ENCODE data around the gene RASL10A.

RASL10A gene

DNA sequence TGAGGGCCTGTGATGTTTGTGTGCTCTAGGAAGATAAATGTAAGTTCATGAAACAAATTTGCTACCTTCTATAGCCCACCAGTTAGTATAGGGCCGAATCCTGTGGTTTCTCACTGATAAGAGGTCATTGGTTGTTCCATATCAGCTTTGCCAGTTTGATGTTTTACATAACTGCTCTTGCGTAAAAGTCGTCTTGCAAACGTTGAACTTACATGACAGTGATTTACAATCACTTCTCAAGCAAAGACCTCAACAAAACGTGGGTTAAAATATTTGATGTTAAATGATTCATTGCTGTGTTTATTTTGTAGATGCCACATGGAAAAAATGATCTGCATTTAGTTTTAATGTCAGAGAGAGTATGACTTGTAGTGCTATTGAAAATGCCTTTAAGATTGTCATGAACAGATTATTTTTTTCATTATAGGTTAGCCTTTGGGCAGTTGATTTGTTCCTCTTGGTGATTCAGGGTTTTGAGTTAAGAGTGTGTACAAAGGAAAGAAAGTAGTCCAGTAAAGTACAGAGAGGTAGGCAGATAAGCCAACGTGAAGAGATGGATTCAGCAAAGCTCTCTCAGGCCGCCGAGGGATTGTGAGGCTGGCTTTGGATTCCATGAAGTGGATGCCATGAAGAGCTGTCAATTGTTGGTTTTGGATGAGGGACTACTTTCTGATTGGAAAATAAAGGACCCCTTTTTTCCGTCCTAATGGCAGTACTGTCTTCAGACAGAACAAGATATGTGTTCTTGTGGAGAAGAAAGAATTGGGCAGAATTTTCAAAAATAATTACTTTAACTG is 44.8 kb downstream of the RASL10A start:
- no peak for DNase-seq (ENCODE audit: low read depth in 2 of 2, low spot score in 1 of 2)

GRCh38 chr22:29269731-29270474 is 45.6 kb downstream of the RASL10A start:
- no peak for DNase-seq (ENCODE audit: low read depth in 2 of 2, low spot score in 1 of 2)

DNA sequence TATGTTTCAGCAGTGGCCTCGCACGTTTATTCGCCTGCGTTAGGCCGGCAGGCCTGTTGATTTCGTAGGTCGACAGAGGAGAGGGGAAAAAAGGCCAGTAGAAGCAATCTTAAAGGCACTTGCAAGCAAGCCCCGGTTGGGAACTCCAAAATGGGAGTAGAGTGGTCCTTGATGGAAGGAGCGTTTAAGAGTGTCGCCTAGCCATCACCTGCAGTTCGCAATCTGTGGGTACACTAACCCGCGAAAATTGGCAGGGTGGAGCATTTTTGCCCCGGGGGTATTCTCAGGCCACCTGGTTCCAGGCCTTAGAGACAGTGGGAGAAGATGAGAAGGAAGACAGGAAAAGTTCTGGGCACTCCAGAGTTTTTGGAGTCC is 46.3 kb downstream of the RASL10A start:
- DNase-seq (ENCODE audit: low read depth in 2 of 2, low spot score in 1 of 2) = no peak

DNA sequence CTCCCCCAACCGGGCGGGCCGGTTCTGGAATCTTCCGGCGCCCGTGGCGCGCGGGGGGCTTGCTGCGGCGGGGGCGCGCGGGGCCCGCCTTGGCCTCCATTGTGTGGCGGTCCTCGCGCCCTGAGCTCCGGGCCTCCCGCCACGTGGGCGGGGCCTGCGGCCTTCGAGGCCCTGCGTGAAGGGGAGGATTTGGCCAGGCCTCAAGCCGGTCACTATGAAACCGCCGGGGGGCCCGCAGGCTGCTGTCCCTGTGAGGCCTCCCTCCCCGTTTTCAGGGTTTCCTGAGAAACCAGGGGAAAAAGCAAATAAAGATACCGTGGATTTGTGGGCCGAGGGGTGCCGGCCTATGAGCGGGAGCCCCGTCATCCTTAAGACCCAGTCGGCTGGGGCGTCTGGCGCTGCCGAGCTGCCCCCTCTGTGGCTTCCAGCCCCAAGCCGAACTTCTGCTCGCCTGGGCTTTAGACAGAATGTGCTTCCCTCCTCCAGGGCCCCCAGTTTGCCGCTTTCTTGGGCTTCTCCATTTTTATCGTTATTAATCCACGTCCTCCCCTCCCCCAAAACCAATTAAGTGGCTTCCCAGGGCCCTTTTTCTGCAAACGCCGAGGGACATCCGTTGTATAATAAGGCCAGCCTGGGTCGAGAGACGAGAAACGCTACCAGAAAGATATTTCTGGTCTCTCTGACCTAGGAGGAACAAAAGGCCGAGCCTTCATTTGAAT is 46.8 kb downstream of the RASL10A start:
- no peak for DNase-seq (ENCODE audit: low read depth in 2 of 2, low spot score in 1 of 2)

- DNase-seq (ENCODE audit: low read depth in 2 of 2, low spot score in 1 of 2) = peak; percentile 89 to 96
Observed at GRCh38 chr22:29267858-29268510, 47.5 kb downstream of the RASL10A start, which contains the start of the genes EWSR1 and RHBDD3. Gene EWSR1, plus strand, starts transcription at chr22:29268268. Its CDS starts 69 bp downstream, at chr22:29268337. Gene RHBDD3, minus strand, starts transcription at chr22:29267981. Its CDS starts 2,355 bp downstream, at chr22:29265626.

GRCh38 chr22:29267462-29267857 is 48.0 kb downstream of the RASL10A start:
- DNase-seq (ENCODE audit: low read depth in 2 of 2, low spot score in 1 of 2) = no peak

GRCh38 chr22:29266564-29267461 is 48.7 kb downstream of the RASL10A start:
- no peak for DNase-seq (ENCODE audit: low read depth in 2 of 2, low spot score in 1 of 2)

GRCh38 chr22:29265929-29266328 is 49.6 kb downstream of the RASL10A start:
- no peak for DNase-seq (ENCODE audit: low read depth in 2 of 2, low spot score in 1 of 2)

- DNase-seq (ENCODE audit: low read depth in 2 of 2, low spot score in 1 of 2) = no peak
Observed at GRCh38 chr22:29265305-29265704, 50.2 kb downstream of the RASL10A start.

DNA sequence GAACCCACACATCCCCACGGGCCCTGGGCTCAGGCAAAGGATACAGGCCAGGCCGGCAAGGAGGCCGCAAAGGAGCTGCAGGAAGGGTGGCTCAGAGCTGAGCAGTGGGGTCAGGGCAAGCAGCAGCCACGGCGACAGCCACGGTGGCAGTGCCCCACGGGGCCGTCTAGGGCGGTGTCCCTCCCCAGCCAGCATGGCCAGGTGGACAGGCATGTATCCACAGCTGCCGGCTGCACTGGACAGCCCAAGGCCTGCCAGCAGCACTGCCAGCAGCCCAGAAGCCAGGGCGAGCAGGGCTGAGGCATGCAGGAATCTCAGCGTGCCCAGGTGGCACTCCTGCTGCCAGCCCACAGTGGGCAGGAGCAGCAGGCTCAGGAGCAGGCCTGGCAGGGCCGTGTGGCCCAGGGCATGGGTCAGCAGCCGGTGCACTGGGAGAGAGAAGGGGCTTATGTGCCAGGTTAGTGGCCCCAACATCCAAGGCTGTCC is 51.7 kb downstream of the RASL10A start:
- no peak for DNase-seq (ENCODE audit: low read depth in 2 of 2, low spot score in 1 of 2)

Measured in stimulated activated CD8-positive, alpha-beta memory T cell treated with anti-CD3 and anti-CD28 coated beads, Interleukin-4, amount 100 ng/mL, for 4 hours (primary cell).